ENCODE data around the gene PRRX2. TPM values are rescaled to one million over a fixed set of nuclear protein-coding genes. Genes with fewer than 3 reads are reported as not detected.

The PRRX2 gene
- polyA plus RNA-seq, 1 donor (not counting 4 experiments of a cell fraction or from before 2014, with no cell fraction given): not detected

DNA sequence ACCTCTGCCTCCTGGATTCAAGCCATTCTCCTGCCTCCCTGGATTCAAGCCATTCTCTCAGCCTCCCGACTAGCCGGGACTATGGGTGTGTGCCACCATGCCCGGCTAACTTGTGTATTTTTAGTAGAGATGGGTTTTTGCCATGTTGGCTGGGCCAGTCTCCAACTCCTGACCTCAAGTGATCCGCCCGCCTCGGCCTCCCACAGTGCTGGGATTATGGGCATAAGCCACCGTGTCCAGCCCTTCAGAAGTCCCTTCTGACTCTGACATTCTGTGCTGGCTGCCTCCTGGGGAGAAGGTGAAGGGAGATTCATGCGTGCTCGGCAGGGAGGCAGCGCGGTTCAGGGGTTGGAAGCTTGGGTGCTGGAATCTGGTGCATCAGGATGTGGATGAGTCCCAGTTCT, 28.8 kb downstream of the PRRX2 start:
- no peaks in the 10 kb centered on the region for H3K9me3 ChIP-seq (ENCODE audit: control insufficient read depth, low read depth, low read length)
- DNase-seq (ENCODE audit: low read depth, low spot score): no peak
- no peaks in the 10 kb centered on the region for H3K4me1 ChIP-seq (ENCODE audit: control insufficient read depth, extremely low read depth, insufficient read depth, low read length)
- no peak overlapping the region for H3K4me2 ChIP-seq (ENCODE audit: control insufficient read depth, extremely low read depth, insufficient read depth, low read depth, low read length)
- no peak overlapping the region for H3K9ac ChIP-seq (ENCODE audit: control insufficient read depth, extremely low read depth, insufficient read depth, low read length)
- H3K27ac ChIP-seq (ENCODE audit: control insufficient read depth, insufficient read depth, low read length): no peak overlapping the region
- no peak for FAIRE-seq
- no peaks in the 10 kb centered on the region for H4K20me1 ChIP-seq (ENCODE audit: control insufficient read depth, extremely low read depth, insufficient read depth, low read length)
- dilution Hi-C loops (cut with MboI; ENCODE audit: extremely low pct_ligation_motif_present, low sequenced_read_pairs): no loop called here
- H3K4me3 ChIP-seq (ENCODE audit: control insufficient read depth in 2 of 3, extremely low read depth in 1 of 3, insufficient read depth in 2 of 3, low read depth in 1 of 3, low read length in 3 of 3): no peak overlapping the region
- H3K79me2 ChIP-seq (ENCODE audit: control insufficient read depth, insufficient read depth, low read length): no peaks in the 10 kb centered on the region
- H2AFZ ChIP-seq (ENCODE audit: control insufficient read depth, low read length): no peak overlapping the region
- peaks cover 49% of the 10 kb centered on the region for H3K27me3 ChIP-seq (ENCODE audit: control insufficient read depth, extremely low read depth, insufficient read depth, low read length)
- no peaks in the 10 kb centered on the region for H3K36me3 ChIP-seq (ENCODE audit: control insufficient read depth in 2 of 2, extremely low read depth in 1 of 2, insufficient read depth in 2 of 2, low read length in 2 of 2)
- TF ChIP-seq, protein P1, sequence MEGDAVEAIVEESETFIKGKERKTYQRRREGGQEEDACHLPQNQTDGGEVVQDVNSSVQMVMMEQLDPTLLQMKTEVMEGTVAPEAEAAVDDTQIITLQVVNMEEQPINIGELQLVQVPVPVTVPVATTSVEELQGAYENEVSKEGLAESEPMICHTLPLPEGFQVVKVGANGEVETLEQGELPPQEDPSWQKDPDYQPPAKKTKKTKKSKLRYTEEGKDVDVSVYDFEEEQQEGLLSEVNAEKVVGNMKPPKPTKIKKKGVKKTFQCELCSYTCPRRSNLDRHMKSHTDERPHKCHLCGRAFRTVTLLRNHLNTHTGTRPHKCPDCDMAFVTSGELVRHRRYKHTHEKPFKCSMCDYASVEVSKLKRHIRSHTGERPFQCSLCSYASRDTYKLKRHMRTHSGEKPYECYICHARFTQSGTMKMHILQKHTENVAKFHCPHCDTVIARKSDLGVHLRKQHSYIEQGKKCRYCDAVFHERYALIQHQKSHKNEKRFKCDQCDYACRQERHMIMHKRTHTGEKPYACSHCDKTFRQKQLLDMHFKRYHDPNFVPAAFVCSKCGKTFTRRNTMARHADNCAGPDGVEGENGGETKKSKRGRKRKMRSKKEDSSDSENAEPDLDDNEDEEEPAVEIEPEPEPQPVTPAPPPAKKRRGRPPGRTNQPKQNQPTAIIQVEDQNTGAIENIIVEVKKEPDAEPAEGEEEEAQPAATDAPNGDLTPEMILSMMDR (optimal IDR thresholded peaks at IDR 0.05 in 1 of 3, IDR thresholded peaks at IDR 0.05 in 1 of 3, conservative IDR thresholded peaks at IDR 0.05 in 1 of 3; ENCODE audit: extremely low read depth in 1 of 3, insufficient read depth in 2 of 3, low read length in 3 of 3): no peak
- no peak for TF ChIP-seq EZH2 (IDR thresholded peaks at IDR 0.05; ENCODE audit: low read length)
- H3K9me1 ChIP-seq (ENCODE audit: control insufficient read depth, extremely low read depth, insufficient read depth, low read length): no peaks in the 10 kb centered on the region

DNA sequence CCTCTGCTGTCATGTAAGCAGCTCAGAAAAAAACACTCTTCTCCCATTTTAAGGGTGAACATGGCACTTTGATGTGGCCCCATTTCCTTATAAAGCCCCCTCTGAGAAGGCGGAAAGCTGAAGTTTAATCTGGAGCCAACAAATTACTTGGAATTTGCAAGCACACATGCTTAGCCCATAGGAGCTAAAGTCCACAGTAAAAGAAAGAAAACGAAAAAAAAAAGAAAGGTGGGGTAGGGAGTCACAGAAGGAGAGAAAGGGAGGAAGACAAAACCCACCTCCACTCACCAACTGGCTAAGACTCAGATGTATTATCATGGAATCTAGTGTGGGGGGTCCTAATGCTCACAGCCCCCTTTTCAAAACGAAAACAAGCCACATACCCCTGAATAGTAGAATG, 30.4 kb downstream of the PRRX2 start:
- Histone ChIP-seq H3K9ac (ENCODE audit: control insufficient read depth, extremely low read depth, insufficient read depth, low read length) (no peak overlapping the region), H3K4me1 (ENCODE audit: control insufficient read depth, extremely low read depth, insufficient read depth, low read length) (no peaks in the 10 kb centered on the region), H4K20me1 (ENCODE audit: control insufficient read depth, extremely low read depth, insufficient read depth, low read length) (no peaks in the 10 kb centered on the region), H3K27ac (ENCODE audit: control insufficient read depth, insufficient read depth, low read length) (no peak overlapping the region), H3K79me2 (ENCODE audit: control insufficient read depth, insufficient read depth, low read length) (no peaks in the 10 kb centered on the region), H3K4me2 (ENCODE audit: control insufficient read depth, extremely low read depth, insufficient read depth, low read depth, low read length) (no peak overlapping the region), H3K4me3 (ENCODE audit: control insufficient read depth in 2 of 3, extremely low read depth in 1 of 3, insufficient read depth in 2 of 3, low read depth in 1 of 3, low read length in 3 of 3) (no peak overlapping the region), H3K27me3 (ENCODE audit: control insufficient read depth, extremely low read depth, insufficient read depth, low read length) (peaks cover 49% of the 10 kb centered on the region), H3K9me1 (ENCODE audit: control insufficient read depth, extremely low read depth, insufficient read depth, low read length) (no peaks in the 10 kb centered on the region), H3K36me3 (ENCODE audit: control insufficient read depth in 2 of 2, extremely low read depth in 1 of 2, insufficient read depth in 2 of 2, low read length in 2 of 2) (no peaks in the 10 kb centered on the region), H2AFZ (ENCODE audit: control insufficient read depth, low read length) (no peak overlapping the region), H3K9me3 (ENCODE audit: control insufficient read depth, low read depth, low read length) (no peaks in the 10 kb centered on the region)
- no peak for DNase-seq (ENCODE audit: low read depth, low spot score)
- TF ChIP-seq EZH2 (IDR thresholded peaks at IDR 0.05; ENCODE audit: low read length): no peak
- TF ChIP-seq, protein P1 (optimal IDR thresholded peaks at IDR 0.05 in 1 of 3, IDR thresholded peaks at IDR 0.05 in 1 of 3, conservative IDR thresholded peaks at IDR 0.05 in 1 of 3; ENCODE audit: extremely low read depth in 1 of 3, insufficient read depth in 2 of 3, low read length in 3 of 3): no peak
- dilution Hi-C loops (cut with MboI; ENCODE audit: extremely low pct_ligation_motif_present, low sequenced_read_pairs): no loop called here
- FAIRE-seq: no peak
